Medulla oblongata (tissue), 1 donor: Measurements from ENCODE around the gene OR52E4.

Experiments
- DNase-seq: peaks from one replicate; pipeline ENCODE4 v3.0.0-alpha.2; 2015; ENCODE audit errors: extremely low spot score

The OR52E4 gene

GRCh38 chr11:5929571-5930368 is 49.3 kb downstream of the OR52E4 start:
- no peak for DNase-seq

DNA sequence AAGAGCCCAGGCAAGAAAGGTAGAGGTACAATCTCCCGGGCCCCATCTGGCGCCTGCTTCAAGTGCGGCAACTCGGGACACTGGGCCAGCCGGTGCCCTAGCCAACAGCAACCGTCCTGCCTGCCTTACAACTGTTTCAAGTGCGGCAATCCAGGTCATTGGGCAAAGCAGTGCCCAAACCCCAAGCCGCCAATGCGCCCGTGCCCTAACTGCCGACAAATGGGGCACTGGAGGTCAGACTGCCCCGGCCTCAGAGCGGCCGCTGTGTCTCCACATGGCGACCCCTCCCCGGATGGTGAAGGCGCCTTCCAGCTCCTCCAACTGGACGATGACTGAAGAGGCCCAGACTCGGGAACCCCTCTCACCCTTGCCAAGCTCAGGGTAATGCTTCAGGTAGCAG is 50.2 kb downstream of the OR52E4 start:
- no peak for DNase-seq

- DNase-seq = no peak
Observed at GRCh38 chr11:5931061-5931460, 50.6 kb downstream of the OR52E4 start.

DNA sequence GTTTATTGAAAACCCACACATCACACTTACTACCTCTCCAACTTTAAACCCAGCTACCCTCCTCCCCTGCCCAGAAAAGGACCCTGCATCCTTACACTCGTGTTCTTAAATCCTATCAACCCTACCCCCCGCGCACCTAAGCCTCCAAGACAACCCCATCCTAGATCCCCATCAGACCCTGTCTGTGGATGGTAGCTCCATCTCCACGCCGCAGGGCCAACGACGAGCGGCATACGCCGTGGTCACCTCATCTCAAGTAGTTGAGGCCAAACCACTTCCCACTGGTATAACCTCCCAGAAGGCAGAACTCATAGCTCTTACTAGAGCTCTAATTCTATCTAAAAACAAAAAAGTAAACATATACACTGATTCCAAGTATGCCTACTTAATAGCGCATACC is 52.2 kb downstream of the OR52E4 start:
- DNase-seq = no peak

- no peak for DNase-seq
Observed at GRCh38 chr11:5933116-5933515, 52.7 kb downstream of the OR52E4 start.
